Measurements from ENCODE around the gene PMEL.
"Not testable (repeated sequence)": the region's sequence is repeated elsewhere in the genome, so short reads cannot be mapped to it uniquely, and the experiment has no call there.

Gene PMEL

DNA sequence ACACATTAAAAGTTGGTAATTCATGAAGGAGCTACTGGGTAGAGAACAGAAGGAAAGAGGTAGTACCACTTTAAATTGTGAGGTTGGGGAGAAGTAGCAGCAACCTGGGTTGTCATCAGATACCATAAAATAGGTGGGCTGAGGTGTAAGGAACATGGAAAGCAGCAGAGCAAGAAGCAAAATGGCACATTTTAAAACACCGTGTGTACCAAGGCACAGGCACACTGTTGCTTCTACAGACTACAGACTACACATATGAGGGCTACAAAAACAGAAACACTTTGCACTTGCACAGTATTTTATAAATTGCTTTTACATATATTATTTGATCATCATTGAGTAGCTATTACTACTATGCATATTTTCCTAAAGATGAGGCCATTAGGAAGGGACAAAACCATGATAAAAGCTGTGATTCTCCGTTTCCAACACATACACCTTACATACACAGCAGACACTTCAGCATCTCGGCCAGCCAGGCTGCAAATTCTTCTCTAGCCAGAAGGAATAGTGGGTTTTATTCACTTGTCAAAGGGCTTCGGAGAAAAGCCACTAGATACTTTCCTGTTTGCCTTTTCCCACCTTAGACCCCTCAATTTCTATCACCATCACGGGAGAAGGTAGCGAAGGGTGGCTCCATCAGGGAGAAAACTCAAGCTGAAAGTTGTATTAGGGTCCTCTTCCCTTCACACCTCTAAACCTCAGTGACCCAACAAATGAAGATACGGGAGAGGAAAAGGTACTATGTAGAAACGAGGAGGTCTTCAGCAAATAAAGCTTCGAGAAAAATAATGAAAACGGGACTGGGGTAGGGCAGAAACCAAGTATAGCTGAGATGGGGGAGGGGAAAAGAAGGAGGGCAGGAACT, 39.7 kb downstream of the PMEL start:
- no peak for DNase-seq

DNA sequence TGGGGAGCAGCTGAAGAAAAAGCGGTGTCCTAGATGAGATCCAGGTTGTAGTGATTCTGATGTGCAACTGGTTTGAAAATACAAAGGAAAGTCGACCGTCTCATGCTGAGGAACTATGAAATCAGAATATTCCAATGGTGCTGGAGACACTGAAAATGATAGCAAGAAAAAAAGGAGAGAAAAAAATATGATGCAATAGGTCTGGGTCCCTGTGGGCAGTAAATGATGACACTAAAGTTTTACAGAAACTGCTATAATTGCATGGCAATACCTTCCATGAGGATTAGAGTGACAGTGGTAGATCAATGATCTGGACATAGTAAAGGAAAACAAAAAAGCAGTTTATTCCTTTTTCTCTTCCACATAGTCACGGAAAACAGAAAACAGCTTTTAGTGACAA, 40.5 kb downstream of the PMEL start:
- DNase-seq, result no peak

DNA sequence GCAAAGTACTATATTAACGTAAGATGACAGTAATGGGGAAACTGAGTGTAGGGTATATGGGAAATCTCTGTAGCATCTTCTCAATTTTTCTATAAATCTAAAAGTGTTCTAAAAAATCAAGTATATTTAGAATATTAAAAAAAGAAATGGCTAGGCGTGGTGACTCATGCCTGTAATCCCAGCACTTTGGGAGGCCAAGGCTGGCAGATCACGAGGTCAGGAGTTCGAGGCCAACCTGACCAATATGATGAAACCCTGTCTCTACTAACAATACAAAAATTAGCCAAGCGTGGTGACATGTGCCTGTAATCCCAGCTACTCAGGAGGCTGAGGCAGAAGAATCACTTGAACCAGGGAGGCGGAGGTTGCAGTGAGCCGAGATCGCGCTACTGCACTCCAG, 42.2 kb downstream of the PMEL start:
- not testable (repeated sequence) for DNase-seq

DNA sequence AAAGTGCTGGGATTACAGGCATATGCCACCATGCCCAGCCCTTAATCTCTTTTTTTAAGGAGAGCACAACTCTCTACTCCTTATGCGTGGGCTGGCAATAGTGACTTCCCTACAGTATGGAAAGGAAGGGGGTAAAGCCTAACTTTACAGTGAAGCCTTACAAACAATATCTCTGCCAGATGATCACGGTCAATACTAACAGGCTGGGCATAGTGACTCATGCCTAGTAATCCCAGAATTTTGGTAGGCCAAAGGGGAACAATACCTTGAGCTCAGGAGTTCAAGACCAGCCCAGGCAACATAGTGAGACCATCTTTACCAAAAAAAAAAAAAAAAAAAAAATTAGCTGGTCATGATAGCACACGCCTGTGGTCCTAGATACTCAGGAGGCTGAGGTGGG, 43.7 kb downstream of the PMEL start:
- no peak for DNase-seq

DNA sequence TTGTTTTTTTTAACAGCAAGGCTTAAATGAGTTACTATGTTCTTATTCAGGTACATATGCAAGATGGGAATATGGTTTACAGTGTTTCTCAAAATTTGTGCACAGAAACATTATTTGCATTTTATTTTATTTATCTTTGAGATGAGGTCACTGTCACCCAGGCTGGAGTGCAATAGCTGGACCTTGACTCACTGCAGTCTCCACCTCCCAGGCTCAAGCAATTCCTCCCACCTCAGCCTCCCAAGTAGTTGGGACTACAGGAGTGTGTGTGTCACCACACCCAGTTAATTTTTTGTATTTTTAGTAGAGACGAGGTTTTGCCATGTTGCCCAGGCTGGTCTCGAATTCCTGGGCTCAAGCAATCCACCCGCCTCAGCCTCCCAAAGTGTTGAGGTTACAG, 46.8 kb downstream of the PMEL start:
- DNase-seq, result not testable (repeated sequence)

DNA sequence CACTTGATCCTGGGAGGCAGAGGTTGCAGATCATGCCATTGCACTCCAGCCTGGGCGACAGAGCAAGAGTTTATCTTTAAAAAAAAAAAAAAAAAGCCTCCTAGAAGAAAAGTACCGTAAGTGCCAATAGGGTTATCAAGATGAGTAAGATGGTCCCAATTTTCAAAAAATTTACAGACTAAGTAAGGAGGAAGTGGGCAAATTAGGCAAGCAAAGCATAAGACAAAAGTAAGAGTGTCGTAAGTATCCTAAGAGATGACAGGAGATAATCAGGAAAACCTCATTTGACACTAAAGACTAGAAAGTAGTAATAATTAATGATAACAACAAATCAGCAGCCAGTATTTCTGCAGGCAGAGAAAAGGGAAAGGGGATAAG, 50.4 kb downstream of the PMEL start:
- DNase-seq, result no peak

DNA sequence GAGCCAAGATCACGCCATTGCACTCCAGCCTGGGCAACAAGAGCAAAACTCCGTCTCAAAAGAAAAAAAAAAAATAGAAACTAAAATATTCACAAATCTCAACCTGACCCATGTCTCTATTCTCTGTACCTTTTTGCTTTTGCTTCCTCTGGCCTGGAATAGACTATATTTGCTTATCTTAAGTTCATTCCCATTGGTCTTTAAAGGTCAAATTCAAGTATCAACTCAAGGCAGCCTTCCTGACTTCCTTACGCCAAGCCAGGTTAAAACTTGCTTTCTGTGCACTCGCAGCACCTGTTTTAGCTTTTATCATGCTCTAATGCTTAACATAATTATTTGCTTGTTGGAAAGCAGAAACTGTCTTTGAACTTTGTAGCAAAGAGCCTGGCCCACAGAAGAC, 52.9 kb downstream of the PMEL start:
- no peak for DNase-seq

DNA sequence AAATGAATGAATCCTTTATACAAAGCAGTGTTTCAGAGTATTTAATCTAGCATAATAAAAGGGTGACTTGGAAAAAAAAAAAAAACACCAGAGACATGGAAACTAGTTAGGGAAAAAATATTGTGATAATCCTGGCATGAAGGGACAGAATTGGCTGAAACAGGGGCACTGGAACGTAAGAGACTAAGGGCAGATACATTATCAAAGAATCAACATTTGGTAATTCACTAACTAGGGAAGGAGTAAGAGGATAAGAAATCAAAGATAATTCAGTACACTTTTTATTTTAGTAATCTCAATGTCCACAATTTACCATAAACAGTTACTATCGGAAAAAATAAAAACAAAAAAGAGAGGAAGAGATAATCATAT, 56.3 kb downstream of the PMEL start:
- no peak for DNase-seq

DNA sequence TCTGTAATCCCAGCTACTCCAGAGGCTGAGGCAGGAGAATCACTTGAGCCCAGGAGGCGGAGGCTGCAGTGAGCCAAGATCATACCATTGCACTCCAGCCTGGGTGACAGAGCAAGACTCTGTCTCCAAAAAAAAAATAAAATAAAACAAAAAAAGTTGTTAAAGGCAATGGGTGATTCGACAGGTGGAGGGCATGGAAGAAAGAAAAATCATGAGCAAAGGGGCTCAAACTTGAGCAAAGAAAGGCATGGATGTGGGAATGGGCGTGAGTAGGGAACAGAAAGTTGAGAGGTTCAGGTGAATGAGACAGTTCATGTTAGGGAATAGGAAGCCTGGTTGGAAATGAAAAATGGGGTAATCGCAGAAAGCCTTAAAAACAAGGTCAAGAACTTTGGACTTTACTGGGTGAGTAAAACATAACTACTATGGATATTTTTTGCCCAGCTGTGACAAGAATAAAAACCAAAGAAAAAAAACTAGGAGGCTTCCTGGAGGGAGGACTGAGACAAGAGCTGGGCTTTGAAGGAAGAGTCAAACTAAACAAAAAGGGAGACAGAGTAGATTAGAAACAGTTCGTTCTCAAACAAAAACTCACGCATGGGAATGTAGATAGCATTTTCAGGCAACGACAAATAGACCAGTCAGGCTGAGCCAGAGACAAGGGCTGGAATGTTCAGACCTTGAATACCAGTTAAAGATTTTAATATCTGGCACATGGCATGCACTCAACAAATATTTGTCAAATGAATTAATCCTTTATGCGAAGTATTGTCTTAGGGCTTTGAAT, 56.9 kb downstream of the PMEL start:
- DNase-seq, result no peak

DNA sequence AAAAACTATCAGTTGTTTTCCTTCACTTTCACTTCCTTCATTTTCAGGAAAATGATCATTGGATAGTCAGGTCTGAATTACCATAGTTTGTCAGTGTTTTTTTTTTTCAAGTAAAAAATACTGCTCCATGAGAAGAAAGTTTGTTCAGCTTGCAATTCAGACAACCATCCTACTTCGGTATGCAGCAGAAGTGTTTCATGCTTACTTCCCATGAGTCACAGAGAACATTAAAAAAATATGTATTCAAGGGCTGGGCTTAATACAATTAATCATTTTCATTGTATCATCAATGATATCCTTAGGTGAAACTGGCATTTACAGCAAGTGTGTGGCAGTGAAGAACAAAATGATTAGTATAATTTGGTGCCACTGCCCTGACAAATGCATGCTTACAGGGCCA, 59.8 kb downstream of the PMEL start:
- no peak for DNase-seq

All from nucleus accumbens (tissue), 56 donors.